Activated CD8-positive, alpha-beta T cell treated with anti-CD3 and anti-CD28 coated beads, Interleukin-2, amount 10 ng/mL, durations not matched to agents 7 days and 5 days (primary cell): ENCODE measurements around the gene ERP44. TPM values are rescaled to one million over a fixed set of nuclear protein-coding genes. Genes with fewer than 3 reads are reported as not detected.

ENCODE experiments used
- ATAC-seq: fragments of 150-1000 bp; cut with Tn5 transposase; one replicate; pipeline ENCODE4 v1.10.0; 2021; ENCODE audit warnings: moderate library complexity
- CTCF ChIA-PET: fragments of 350-600 bp; sonication (Branson Sonifier 250); formaldehyde crosslinking; loops from one replicate; lab custom pipeline; 2021; ENCODE audit warnings: antibody characterized with exemption; lab: Charles Lee
- POLR2A ChIA-PET: fragments of 350-600 bp; sonication (Branson Sonifier 250); formaldehyde crosslinking; loops from one replicate; lab custom pipeline; 2021; ENCODE audit warnings: antibody characterized with exemption; lab: Charles Lee
- DNase-seq: peaks from one replicate; pipeline ENCODE4 v3.0.0-alpha.2; 2020
- H3K27ac Mint-ChIP-seq: one replicate; pipeline ENCODE4 v1.8.0; 2021; ENCODE audit warnings: mild to moderate bottlenecking, mixed read lengths
- H3K27me3 Mint-ChIP-seq: one replicate; pipeline ENCODE4 v1.8.0; 2021; ENCODE audit warnings: low read depth, mixed read lengths
- H3K36me3 Mint-ChIP-seq: one replicate; pipeline ENCODE4 v1.8.0; 2021; ENCODE audit warnings: low read depth, mixed read lengths
- H3K4me1 Mint-ChIP-seq: one replicate; pipeline ENCODE4 v1.8.0; 2021; ENCODE audit warnings: low read depth, mixed read lengths
- H3K4me3 Mint-ChIP-seq: one replicate; pipeline ENCODE4 v1.8.0; 2021; ENCODE audit warnings: mild to moderate bottlenecking, mixed read lengths
- H3K9me3 Mint-ChIP-seq: one replicate; pipeline ENCODE4 v1.8.0; 2022; ENCODE audit warnings: mixed read lengths; ENCODE audit not compliant: insufficient read depth
- total RNA-seq, 2 experiments: library from RNA; stranded (reverse); gene quantifications; one replicate each; pipeline ENCODE4 v1.2.3, GENCODE V29; 2021

The ERP44 gene
- total RNA-seq, 2 experiments from 2014 or later: 15.7 to 15.8 TPM

DNA sequence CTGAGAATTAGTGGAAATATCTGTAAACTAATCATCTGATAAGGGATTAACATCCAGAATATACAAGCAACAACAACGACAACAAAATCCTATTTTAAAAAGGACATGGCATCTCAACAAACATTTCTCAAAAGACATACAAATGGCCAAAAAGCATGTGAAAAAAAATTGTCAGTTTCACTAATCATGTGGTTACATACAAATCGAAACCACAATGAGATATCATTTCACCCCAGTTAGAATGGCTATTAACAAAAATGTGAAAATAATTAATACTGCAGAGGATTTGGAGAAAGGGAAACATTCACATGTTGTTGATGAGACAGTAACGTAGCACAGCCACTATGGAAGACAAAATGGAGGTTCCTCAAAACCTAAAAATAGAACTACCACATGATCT is 69.5 kb downstream of the ERP44 start:
- Mint-ChIP-seq H3K36me3 (peaks cover 34% of the 10 kb centered on the region), H3K4me3 (no peak overlapping the region), H3K4me1 (peaks cover 15% of the 10 kb centered on the region), H3K9me3 (peaks cover 12% of the 10 kb centered on the region), H3K27me3 (no peaks in the 10 kb centered on the region), H3K27ac (no peak overlapping the region)
- CTCF ChIA-PET: interaction anchor here (2.1 to 3.1 kb wide), 2 partner anchors 185 to 296 kb away, joined by 11 to 18 read pairs; no protein-coding TSS in a partner anchor
- DNase-seq: no peak
- POLR2A ChIA-PET: no interaction called here
- ATAC-seq: no peak

- peaks cover 28% of the 10 kb centered on the region for H3K36me3 Mint-ChIP-seq
- ChIA-PET POLR2A (no interaction called here), CTCF (interaction anchor here (0.7 to 3.1 kb wide), 9 partner anchors 12 to 297 kb away, joined by 3 to 18 read pairs (median 4); no protein-coding TSS in a partner anchor)
- ATAC-seq: peak; percentile 92
- peaks cover 12% of the 10 kb centered on the region for H3K9me3 Mint-ChIP-seq
- no peak overlapping the region for H3K4me3 Mint-ChIP-seq
- H3K27ac Mint-ChIP-seq: no peak overlapping the region
- peaks cover 6% of the 10 kb centered on the region for H3K4me1 Mint-ChIP-seq
- H3K27me3 Mint-ChIP-seq: no peaks in the 10 kb centered on the region
- DNase-seq: peak; percentile 76
Observed at GRCh38 chr9:100028201-100028784, 70.5 kb downstream of the ERP44 start.

DNA sequence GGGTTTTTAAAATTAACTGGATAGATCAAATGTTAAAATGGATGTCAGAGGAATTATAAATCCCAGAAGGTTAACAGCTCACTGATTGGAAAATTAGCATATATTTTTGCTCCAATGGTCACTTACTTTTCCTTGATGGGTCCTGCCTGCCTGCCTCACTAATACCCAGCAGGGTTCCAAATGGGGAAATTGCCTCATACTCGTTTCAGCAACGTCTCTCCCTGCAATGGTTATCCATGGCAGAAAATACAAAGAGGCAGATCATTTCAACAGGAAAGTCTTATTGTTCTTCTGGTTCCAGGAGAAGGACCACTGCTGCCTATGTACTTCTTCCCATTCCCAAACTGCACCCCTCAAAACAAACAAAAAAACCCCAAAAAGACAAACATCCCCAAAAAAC is 71.3 kb downstream of the ERP44 start:
- Mint-ChIP-seq H3K4me3 (no peak overlapping the region), H3K27ac (no peak overlapping the region), H3K27me3 (no peaks in the 10 kb centered on the region), H3K36me3 (peaks cover 24% of the 10 kb centered on the region), H3K4me1 (peaks cover 6% of the 10 kb centered on the region), H3K9me3 (peaks cover 6% of the 10 kb centered on the region)
- POLR2A ChIA-PET: no interaction called here
- DNase-seq (no peak), ATAC-seq (no peak)
- CTCF ChIA-PET: interaction anchor here (0.7 to 3.1 kb wide), 14 partner anchors 11 to 569 kb away, joined by 3 to 18 read pairs (median 4); no protein-coding TSS in a partner anchor

DNA sequence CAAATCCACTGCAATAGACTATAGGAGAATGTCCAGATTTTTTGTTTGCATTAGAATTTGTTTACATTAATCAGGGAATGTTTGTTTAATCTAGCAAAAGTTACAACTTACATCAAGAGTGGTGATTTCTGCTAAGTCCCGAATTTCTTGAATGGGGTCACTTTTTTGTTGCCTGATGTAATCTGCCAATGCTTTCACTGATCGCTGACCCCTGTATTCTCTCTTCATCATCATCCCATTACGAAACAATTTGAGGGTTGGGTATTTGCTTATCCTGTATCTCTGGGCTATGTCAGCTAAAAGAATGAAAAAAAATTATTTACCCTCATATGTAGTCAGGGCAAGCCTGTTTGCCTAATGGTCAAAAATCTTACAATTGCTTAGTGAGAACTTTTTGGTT is 76.9 kb downstream of the ERP44 start:
- ATAC-seq (no peak), DNase-seq (no peak)
- H3K27me3 Mint-ChIP-seq: no peaks in the 10 kb centered on the region
- no peaks in the 10 kb centered on the region for H3K9me3 Mint-ChIP-seq
- peaks cover 24% of the 10 kb centered on the region for H3K36me3 Mint-ChIP-seq
- H3K4me1 Mint-ChIP-seq: no peaks in the 10 kb centered on the region
- H3K27ac Mint-ChIP-seq: no peak overlapping the region
- H3K4me3 Mint-ChIP-seq: no peak overlapping the region
- ChIA-PET POLR2A (no interaction called here), CTCF (no interaction called here)

DNA sequence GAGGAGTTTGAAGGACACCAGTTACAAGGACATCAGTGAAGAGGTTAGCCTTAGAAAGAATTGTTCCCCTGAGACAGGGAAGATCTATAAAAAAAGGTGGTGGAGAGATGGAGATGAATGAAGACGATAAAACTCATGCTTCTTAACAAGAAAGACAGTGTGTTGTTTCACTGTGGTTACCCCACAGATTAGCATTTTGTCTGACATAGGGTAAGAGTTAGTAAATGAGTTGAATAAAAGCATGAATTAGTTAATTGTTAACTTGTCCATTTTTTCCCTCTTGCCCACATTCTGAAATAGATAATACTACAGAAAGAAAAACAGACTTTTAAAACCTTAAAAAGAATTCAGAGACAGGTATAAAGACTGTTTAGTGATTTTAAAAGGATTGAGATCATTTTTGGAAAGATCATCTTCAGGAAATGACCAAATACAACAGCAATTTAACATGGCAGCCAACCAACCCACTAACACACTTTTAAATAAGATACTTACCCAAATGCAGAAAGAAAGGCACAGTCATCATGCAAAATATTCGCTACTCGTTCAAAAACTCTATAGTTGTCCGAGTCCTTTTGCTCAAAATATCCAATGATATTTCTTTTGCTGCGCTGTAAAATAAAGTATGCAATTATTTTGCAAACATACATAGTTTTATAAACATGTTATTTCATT is 78.5 kb downstream of the ERP44 start:
- Mint-ChIP-seq H3K4me3 (no peak overlapping the region), H3K9me3 (no peaks in the 10 kb centered on the region), H3K27me3 (no peaks in the 10 kb centered on the region), H3K36me3 (peaks cover 24% of the 10 kb centered on the region), H3K4me1 (no peaks in the 10 kb centered on the region), H3K27ac (no peak overlapping the region)
- ATAC-seq (no peak), DNase-seq (no peak)
- POLR2A ChIA-PET: no interaction called here
- CTCF ChIA-PET: interaction anchor here (0.7 to 1.0 kb wide), 2 partner anchors 10 to 486 kb away, joined by 3 read pairs; no protein-coding TSS in a partner anchor

GRCh38 chr9:100019541-100019940 is 79.3 kb downstream of the ERP44 start:
- ChIA-PET CTCF (interaction anchor here (0.7 to 1.0 kb wide), 2 partner anchors 9 to 486 kb away, joined by 3 read pairs; no protein-coding TSS in a partner anchor), POLR2A (no interaction called here)
- Mint-ChIP-seq H3K4me1 (no peaks in the 10 kb centered on the region), H3K9me3 (no peaks in the 10 kb centered on the region), H3K27ac (no peak overlapping the region), H3K36me3 (peaks cover 20% of the 10 kb centered on the region), H3K27me3 (no peaks in the 10 kb centered on the region), H3K4me3 (no peak overlapping the region)
- no peak for DNase-seq
- ATAC-seq: no peak

DNA sequence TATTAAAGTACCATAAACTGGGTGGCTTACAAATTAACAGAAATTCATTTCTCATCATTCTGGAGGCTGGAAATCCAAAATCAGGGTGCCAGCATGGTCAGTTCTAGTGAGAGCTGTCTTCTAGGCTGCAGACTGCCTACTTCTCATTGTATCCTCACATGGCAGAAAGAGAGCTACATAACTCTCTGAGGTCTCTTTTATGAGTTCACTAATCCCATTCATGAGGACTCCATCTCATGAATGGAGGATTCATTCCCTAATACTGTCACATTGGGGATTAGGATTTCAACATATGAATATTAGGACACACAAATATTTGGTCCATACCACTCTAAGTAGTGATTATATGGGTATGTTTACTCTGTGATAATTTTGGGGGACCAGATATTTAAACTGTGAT is 84.0 kb downstream of the ERP44 start:
- Mint-ChIP-seq H3K36me3 (peaks cover 19% of the 10 kb centered on the region), H3K9me3 (peaks cover 5% of the 10 kb centered on the region), H3K27me3 (no peaks in the 10 kb centered on the region), H3K27ac (no peak overlapping the region), H3K4me1 (no peaks in the 10 kb centered on the region), H3K4me3 (no peak overlapping the region)
- ATAC-seq (no peak), DNase-seq (no peak)
- ChIA-PET POLR2A (no interaction called here), CTCF (interaction anchor here (1.1 to 4.8 kb wide), 3 partner anchors 190 to 852 kb away, joined by 3 to 27 read pairs (median 4); no protein-coding TSS in a partner anchor)

DNA sequence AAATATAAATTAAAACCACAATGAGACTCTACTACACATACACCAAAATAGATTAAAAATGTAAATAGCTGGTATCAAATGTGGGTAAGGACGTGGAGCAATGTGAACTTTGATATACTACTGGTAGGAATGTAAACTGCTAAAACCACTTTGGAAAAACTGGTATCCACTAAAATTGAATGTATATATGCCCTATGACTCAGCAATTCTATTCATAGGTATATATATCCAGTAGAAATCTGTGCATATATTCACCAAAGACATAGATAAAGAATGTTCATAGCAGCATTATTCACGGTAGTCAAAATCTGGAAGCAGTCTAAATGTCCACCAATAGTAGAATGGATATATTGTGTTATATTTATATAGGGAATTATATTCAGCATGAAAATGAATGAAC is 85.2 kb downstream of the ERP44 start:
- peaks cover 5% of the 10 kb centered on the region for H3K9me3 Mint-ChIP-seq
- CTCF ChIA-PET: interaction anchor here (1.0 to 4.8 kb wide), 6 partner anchors 189 to 850 kb away, joined by 3 to 27 read pairs (median 3); no protein-coding TSS in a partner anchor
- H3K4me3 Mint-ChIP-seq: no peak overlapping the region
- H3K27me3 Mint-ChIP-seq: no peaks in the 10 kb centered on the region
- no peak overlapping the region for H3K27ac Mint-ChIP-seq
- peaks cover 11% of the 10 kb centered on the region for H3K36me3 Mint-ChIP-seq
- ATAC-seq (no peak), DNase-seq (no peak)
- POLR2A ChIA-PET: no interaction called here
- no peaks in the 10 kb centered on the region for H3K4me1 Mint-ChIP-seq

- DNase-seq: no peak
- Mint-ChIP-seq H3K4me1 (no peaks in the 10 kb centered on the region), H3K27me3 (no peaks in the 10 kb centered on the region), H3K36me3 (peaks cover 15% of the 10 kb centered on the region), H3K4me3 (no peak overlapping the region), H3K27ac (no peak overlapping the region), H3K9me3 (peaks cover 5% of the 10 kb centered on the region)
- ChIA-PET CTCF (interaction anchor here (0.8 to 4.8 kb wide), 5 partner anchors 188 to 846 kb away, joined by 3 to 27 read pairs (median 4); partner anchors contain the start of gene NR4A3), POLR2A (no interaction called here)
- ATAC-seq: no peak
Observed at GRCh38 chr9:100012279-100012678, 86.5 kb downstream of the ERP44 start.

DNA sequence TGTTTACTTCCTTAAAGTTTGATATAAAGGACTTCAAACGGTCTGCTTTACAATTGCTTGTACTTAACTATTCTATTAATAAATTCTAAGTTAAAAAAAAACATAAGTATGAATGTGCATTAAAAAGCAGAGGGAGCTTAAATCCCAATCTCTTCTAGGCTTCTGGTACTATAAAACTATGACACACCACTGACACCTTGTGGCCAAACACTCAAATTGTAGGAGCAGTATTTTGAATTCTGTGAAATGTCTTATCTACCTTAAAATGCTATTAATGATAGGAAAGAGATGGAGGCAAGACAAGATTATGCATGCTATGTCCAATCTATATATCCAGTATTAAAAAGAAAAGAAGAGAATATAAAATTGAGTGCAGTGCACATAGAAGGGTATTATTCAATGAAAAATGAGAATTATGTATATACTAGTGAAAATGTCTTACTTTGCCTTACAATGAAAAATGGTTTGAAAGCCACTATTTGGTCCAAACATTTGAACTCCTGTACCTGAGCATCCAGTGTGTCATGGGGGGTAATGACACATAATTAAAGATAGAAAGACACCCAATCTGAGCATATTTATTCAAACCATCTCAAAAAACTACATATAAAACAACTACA is 87.6 kb downstream of the ERP44 start:
- DNase-seq (peak; percentile 73), ATAC-seq (peak; percentile 47)
- Mint-ChIP-seq H3K9me3 (peaks cover 5% of the 10 kb centered on the region), H3K27me3 (no peaks in the 10 kb centered on the region), H3K4me1 (no peaks in the 10 kb centered on the region), H3K36me3 (peaks cover 17% of the 10 kb centered on the region), H3K4me3 (no peak overlapping the region), H3K27ac (no peak overlapping the region)
- ChIA-PET POLR2A (no interaction called here), CTCF (interaction anchor here (0.6 to 4.8 kb wide), 18 partner anchors 9 to 843 kb away, joined by 3 to 27 read pairs (median 3); partner anchors contain the start of gene NR4A3)

DNA sequence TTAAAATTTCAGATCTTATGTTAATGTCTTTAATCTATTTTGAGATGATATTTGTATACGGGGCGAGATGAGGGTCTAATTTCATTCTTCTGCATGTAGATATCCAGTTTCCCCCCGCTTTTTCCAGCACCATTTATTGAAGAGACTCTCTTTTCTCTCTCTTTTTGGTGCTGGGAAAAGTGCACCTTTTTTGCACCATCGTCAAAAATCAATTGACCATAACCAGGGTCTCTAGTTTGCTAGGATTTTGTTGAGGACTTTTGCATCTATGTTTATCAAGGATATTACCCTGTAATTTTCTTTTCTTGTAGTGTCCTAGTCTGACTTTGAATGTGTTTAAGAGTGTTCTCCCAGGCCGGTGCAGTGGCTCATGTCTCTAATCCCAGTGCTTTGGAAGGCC is 99.0 kb downstream of the ERP44 start:
- H3K27me3 Mint-ChIP-seq: no peaks in the 10 kb centered on the region
- H3K36me3 Mint-ChIP-seq: peaks cover 52% of the 10 kb centered on the region
- H3K4me3 Mint-ChIP-seq: no peak overlapping the region
- H3K4me1 Mint-ChIP-seq: no peaks in the 10 kb centered on the region
- peaks cover 13% of the 10 kb centered on the region for H3K9me3 Mint-ChIP-seq
- ATAC-seq: no peak
- ChIA-PET POLR2A (no interaction called here), CTCF (no interaction called here)
- H3K27ac Mint-ChIP-seq: no peak overlapping the region
- no peak for DNase-seq
